Posterior vena cava (tissue), 2 donors: ENCODE data around the gene DNAJB4. TPM values are rescaled to one million over a fixed set of nuclear protein-coding genes. Genes with fewer than 3 reads are reported as not detected.
"Not testable (repeated sequence)": the region's sequence is repeated elsewhere in the genome, so short reads cannot be mapped to it uniquely, and the experiment has no call there.

Experiments used
- DNase-seq: peaks from one replicate; pipeline ENCODE4 v3.0.0-alpha.2; 2020; ENCODE audit warnings: low spot score
- intact Hi-C, 2 donors: fragments of 100-400 bp; cut with DNase I; formaldehyde crosslinking; loops; one replicate each; pipeline versions ENCODE4 v1.14.1 to v1.14.2; 2022 to 2023
- total RNA-seq, 2 donors: library from RNA; stranded (reverse); fragmentation: NEBNext Ultra II Directional; extraction: Animal tissue kit (Norgen Biotek cat#: 25700); gene quantifications; one replicate each; pipeline ENCODE4 v1.2.1, GENCODE V29; 2021
- donor health status: DM: yes; HTN: yes; CAD: no.
- donor health status: DM: yes; HTN: yes; CAD: no.

Gene DNAJB4
- total RNA-seq, 2 donors from 2014 or later: 77.3 to 229 TPM

GRCh38 chr1:77984629-77985028, 20.1 kb upstream of the DNAJB4 start:
- intact Hi-C loops: no loop called here

GRCh38 chr1:77986810-77987209, 17.9 kb upstream of the DNAJB4 start:
- intact Hi-C loops: no loop called here
- DNase-seq: no peak

More at GRCh38 chr1:77984629-77985028, 20.1 kb upstream of the DNAJB4 start:
- no peak for DNase-seq

- intact Hi-C loops: no loop called here
- DNase-seq: no peak
Measured at GRCh38 chr1:77987919-77988318, 16.8 kb upstream of the DNAJB4 start.

DNA sequence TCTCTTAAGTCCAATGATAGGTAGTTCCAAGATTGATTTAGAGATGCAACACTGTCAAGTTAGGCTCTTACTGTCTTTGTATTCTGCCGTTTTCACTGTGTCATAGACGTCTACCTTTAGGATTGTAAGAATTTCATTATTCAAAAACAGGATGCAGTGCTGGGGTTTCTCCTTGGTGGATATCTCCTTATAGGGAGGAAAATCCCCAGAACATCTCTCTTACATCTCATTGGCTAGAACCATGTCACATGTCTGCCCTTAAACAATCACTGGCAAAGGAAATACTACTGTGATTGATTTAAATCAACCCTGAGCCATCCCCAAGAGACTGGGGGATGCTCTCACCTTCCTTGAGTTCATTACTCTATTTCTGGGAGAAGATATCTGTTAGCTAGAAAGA, 15.0 kb upstream of the DNAJB4 start:
- DNase-seq: no peak

GRCh38 chr1:77990629-77991204, 14.0 kb upstream of the DNAJB4 start:
- DNase-seq: no peak
- intact Hi-C loops: no loop called here

More for the DNA sequence above, 15.0 kb upstream of the DNAJB4 start:
- intact Hi-C loops: no loop called here

DNA sequence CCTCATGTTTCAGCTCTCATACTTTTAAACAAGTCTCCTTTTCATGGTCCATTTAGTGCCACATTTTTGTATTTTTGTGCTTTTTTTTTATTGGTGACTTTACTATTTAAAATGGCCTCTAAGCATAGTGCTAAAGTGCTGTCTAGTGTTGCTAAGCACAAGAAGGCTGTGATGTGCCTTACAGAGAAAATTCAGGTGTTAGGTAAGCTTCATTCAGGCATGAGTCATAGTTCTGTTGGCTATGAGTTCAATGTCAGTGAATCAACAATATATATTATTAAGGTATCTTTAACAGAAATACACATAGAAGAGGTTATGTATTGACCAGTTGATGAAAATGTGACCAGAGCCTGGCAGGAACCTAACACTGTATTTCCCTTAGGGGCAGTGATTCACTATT, 13.1 kb upstream of the DNAJB4 start:
- intact Hi-C loops: no loop called here

GRCh38 chr1:77994117-77994705, 10.5 kb upstream of the DNAJB4 start:
- intact Hi-C loops: no loop called here
- no peak for DNase-seq

More for the DNA sequence above, 13.1 kb upstream of the DNAJB4 start:
- no peak for DNase-seq

GRCh38 chr1:77996734-77997133, 8.0 kb upstream of the DNAJB4 start:
- intact Hi-C loops: no loop called here
- no peak for DNase-seq

- DNase-seq, intact Hi-C loops: not testable (repeated sequence)
Measured at GRCh38 chr1:78000536-78000935, 4.2 kb upstream of the DNAJB4 start.

- intact Hi-C loops: no loop called here
- DNase-seq: no peak
Measured at GRCh38 chr1:78003070-78003746, 1.5 kb upstream of the DNAJB4 start.

- DNase-seq: no peak
- intact Hi-C loops: no loop called here
Measured at GRCh38 chr1:78003882-78004718, 639 bp upstream of the DNAJB4 start.

- intact Hi-C loops: no loop called here
- DNase-seq: no peak
Measured at GRCh38 chr1:78005448-78005722, 646 bp downstream of the DNAJB4 start.

DNA sequence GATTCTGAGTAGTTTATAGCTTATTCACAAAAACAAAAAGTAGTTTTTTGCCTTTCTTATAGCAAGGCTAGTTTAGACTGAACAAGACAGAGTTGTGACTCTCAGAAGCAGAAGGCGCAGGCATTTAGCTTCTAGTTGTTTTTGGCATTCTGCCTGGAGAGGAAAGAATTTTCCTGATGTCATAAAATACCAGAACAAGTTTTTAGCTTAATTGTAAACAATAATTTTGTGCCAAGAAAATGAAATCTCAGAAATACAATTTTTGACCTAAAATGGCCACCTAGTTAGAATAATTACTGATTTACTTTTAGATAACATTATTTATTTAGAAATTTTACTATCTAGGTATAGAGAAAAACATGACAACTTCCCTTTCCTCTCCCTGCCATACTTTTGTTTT, 1.0 kb downstream of the DNAJB4 start:
- DNase-seq: no peak
- intact Hi-C loops: no loop called here

DNA sequence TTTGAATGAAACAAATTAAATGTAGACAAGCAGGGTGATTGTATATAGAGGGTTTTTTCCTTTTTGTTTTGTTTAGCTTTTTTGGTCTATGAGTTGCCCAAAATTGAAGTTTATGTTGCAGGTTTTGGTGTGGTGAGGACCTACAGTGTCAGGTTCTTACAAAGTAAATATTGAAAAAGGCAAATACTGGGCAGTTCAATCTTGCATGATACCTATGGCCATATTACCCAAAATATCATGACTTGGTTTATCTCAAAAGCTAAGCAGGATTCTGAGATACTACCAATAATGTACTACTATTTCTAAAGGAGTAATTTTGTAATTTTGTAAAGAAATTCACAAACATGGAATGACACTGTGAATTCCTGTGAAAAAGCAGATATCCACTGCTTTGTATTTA, 1.8 kb downstream of the DNAJB4 start:
- no peak for DNase-seq
- intact Hi-C loops: no loop called here

- DNase-seq: no peak
- intact Hi-C loops: no loop called here
Measured at GRCh38 chr1:78007677-78008341, 3.1 kb downstream of the DNAJB4 start.

DNA sequence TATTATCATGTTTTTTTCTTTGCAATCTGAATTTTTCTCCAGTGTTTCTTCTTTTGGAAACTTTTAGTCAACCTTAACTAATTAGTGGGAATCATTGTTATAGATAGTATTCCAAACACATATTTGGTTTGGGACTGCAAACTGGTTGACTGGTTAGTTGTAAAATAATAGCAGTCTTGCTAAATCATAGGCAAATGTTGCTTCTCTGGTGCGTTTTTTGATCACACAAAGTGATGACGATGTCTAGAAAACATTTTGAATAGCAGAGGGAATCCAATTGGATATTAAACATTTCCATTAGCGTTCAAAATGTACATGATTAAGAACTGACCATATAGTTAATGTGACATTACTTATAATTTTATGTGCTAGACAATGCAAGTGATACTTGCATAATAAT, 4.5 kb downstream of the DNAJB4 start:
- no peak for DNase-seq
- intact Hi-C loops: no loop called here

DNA sequence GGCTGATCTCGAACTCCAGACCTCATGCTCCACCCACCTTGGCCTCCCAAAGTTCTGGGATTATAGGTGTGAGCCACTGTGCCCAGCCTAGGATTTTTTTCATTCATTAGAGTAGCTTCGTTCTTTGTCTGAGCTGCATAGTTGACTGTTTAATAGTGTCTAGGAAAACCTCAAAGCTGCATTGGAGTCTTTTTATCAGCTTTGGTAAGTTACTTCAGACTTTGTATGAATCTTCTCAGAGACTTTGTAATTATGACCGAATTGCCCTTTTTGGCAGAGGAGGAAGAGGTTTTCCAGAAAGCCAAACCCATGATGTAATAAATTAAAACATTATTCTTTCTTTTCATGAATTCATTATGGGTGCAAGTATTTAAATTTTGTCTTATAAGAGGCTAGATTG, 5.1 kb downstream of the DNAJB4 start:
- intact Hi-C loops: loop anchor here in 1 of 2 donors (10.0 kb wide), 1 partner anchor 95 kb away; no protein-coding TSS in a partner anchor
- DNase-seq: no peak

DNA sequence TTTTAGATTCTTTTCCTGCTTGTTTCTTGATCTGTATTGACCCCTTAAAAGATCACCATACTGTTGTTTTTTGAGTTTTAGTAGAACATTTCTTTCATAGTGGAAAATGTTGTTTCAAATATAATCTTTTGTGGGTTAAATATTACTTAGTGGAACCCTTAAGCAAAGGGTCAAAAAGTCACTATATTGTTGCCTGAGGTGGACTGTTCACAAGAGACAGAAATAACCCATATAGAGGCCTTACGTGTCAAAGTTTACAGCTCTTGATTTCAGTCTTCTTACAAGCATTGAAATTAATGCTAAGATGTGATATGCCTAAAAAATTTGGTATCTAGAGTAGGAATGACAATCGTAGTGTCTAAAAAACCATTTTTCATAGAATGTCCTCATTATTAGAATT, 6.3 kb downstream of the DNAJB4 start:
- intact Hi-C loops: loop anchor here in 1 of 2 donors (10.0 kb wide), 1 partner anchor 94 kb away; no protein-coding TSS in a partner anchor
- no peak for DNase-seq

- DNase-seq: no peak
- intact Hi-C loops: loop anchor here in 1 of 2 donors (10.0 kb wide), 1 partner anchor 90 kb away; no protein-coding TSS in a partner anchor
Measured at GRCh38 chr1:78015148-78015547, 10.4 kb downstream of the DNAJB4 start.
